Raji (cell line): ENCODE measurements around the gene CERKL.

ENCODE experiments used
- POLR2A ChIP-seq: IDR thresholded peaks from 2 replicates; pipeline ENCODE4 v1.6.1; 2011; ENCODE audit warnings: low read depth, low read length, control low read depth; ENCODE audit not compliant: insufficient read depth

The CERKL gene

GRCh38 chr2:181656450-181657291 lies at the start of gene CERKL:
TSS of gene CERKL (minus strand) at chr2:181657105. CDS start at chr2:181657006, 99 bp downstream.
- TF ChIP-seq POLR2A, result no peak

GRCh38 chr2:181698223-181698622 lies 41.3 kb upstream of the CERKL start:
- no peak for TF ChIP-seq POLR2A

- no peak for TF ChIP-seq POLR2A
Measured at GRCh38 chr2:181697571-181697970, 40.7 kb upstream of the CERKL start.

- TF ChIP-seq POLR2A, result no peak
Measured at GRCh38 chr2:181697126-181697525, 40.2 kb upstream of the CERKL start.

DNA sequence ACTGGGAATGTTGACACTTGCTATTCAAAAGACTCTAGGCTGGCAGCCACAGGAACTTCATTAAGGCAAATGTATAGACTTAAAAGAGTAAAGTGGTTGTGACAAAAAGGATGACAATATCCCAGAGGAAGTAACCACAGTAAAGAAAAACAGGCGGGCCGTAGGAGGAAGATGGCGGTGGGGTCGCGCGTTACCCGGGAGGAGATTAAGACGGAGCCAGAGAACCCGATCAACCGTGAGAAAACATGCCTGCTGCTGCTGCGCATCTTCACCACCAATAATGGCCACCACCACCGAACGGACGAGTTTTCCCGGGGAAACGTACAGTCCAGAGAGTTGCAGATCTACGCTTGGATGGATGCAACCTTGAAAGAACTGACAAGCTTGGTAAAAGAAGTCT lies 37.4 kb upstream of the CERKL start:
- TF ChIP-seq POLR2A, result no peak

GRCh38 chr2:181690860-181691259 lies 34.0 kb upstream of the CERKL start:
- no peak for TF ChIP-seq POLR2A

DNA sequence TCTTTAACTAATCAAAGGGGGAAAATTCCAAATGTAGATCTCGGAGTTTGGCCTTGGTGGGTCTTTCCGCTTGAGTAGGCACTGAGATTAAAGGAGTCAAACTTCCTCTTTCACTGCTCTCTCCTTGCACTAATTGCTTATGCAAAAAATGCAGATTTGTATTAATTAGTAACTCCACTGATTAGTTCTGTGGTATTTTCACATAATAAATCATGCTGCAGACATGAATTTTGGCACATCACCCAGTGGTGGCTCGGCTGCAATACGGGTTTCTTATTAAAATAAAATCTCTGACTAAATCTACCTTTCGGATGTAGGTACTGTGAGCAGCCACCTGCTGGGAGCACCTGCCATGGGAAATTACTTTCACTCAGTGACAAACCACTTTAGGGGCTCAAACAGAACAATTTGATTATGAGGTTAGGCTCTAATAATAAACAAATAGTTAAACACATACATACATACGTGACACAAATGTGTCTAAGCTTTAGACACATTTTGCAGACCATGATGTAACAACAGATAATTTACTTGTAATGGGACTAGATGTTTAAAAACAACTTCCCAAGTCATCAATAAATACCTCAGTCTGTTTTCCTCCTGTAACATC lies 29.8 kb upstream of the CERKL start:
- TF ChIP-seq POLR2A, result no peak

DNA sequence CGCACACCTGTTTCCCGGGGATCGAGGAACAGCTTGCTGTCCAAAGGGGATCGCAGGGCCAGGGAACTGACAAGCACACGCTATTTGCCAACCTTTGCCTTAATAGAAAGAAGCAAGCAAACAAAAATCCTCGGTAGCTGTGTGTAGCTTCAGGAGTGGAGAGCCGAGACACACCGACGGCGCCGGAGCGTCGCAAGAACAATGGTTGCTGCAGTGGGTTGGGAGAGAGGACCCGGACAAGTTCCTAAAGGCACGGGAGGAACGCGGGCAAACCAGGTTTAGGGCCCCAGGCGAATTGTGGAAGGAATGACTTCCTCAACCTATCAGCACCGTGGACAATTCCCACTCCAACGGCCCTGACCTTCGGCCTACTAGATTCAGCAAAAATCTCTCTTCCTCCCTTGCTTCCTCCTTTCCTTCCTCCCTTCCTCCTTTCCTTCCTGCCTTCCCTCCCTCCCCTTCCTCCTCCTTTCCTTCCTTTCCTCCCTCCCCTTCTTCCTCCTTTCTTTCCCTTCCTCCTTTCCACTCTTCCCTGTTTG lies 28.3 kb upstream of the CERKL start:
- no peak for TF ChIP-seq POLR2A

- no peak for TF ChIP-seq POLR2A
Measured at GRCh38 chr2:181684454-181685149, 27.7 kb upstream of the CERKL start.

DNA sequence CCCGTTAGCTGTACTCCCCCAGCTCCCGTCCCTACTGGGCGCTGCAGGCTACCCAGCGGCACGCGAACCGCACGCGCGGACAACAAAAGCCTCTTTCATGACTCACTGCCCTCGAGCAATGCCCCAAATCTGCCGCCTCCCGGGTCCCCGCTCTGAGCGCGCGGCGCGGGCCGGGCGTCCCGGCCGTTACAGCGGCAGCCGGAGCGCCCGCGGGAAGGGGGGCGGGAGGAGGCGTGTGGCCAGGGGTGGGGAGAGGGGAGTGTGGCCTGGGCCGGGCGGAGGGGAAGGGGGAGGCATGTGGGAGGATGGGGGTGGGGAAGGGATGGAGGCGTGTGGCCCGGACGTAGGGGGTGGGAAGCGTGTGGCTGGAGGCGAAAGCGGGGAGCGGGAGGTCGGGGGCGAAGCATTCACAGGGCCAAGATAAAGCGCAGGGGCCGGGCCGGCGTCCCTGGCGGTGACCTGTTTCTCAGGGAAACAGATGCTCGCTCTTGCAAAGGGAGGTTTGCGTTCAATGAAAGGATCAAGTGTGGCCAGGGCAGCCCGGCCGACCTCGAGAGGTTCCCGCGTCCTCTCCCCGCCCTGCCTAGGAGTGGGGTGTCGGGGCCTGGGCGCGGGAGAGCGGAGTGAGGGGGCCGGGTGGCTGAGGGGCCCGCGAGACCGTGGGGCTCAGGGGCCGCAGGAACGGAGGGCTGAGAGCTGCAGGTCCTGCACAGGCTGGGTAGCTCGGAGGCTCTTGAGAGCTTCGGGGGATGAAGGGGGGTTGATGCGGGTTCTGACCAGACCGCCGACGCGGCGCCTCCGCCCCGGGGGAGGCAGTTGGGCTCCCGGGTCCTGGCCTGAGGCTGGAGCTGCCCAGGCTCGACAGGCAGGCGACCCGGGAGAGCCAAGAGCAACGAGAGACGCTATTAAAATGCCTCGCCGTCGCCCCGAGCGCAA lies 26.9 kb upstream of the CERKL start:
- TF ChIP-seq POLR2A, result no peak

- no peak for TF ChIP-seq POLR2A
Measured at GRCh38 chr2:181682795-181683517, 26.1 kb upstream of the CERKL start.

DNA sequence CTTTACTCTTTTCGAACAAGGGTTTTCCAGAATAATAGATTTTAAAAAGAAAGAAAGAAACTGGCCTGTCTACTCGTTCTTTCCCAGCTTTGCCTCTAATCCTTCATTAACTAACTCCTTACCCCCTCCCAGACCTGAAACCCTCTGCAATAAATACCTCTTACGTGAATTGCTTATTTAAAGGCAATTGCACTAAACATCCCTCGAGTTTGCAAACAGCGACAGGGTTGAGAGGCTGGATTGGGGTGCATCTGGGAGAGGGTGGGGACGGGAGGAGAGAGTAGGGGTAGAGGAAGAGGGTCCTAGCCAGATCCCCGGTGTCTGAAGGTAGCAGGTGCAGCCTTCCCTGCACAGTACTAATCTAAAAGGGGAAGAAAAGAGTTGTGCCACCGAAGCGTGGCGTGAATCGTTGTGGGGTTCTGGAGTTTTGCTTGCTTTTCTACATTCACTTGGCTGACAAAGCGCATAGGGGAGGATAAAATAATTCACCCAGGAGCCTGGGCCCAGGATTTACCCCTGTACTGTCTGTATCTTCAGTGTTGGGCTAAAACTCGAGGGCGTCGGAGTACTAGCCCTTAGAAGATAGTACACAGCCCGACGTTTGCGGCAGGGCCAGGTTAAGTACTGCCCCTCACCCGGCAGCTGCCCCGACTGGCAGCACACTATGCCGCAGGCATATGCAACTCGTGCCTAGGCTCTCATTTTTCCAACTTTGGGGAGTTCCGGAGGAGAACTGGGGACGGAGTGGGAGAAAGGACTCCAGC lies 25.3 kb upstream of the CERKL start:
- no peak for TF ChIP-seq POLR2A
